Smooth muscle cell (in vitro differentiated cells): ENCODE measurements around the gene NT5C1B. TPM values are rescaled to one million over a fixed set of nuclear protein-coding genes. Genes with fewer than 3 reads are reported as not detected.

Source experiments
- DNase-seq: peaks from one replicate; lab custom pipeline; 2025; ENCODE audit not compliant: unreplicated experiment; lab: John Stamatoyannopoulos, UW
- H2AFZ ChIP-seq: fragments of 200-600 bp; sonication (generic); 2 replicates; pipeline ENCODE4 v1.6.0; 2016; ENCODE audit warnings: antibody characterized with exemption, low read depth, mild to moderate bottlenecking
- H3F3A ChIP-seq: fragments of 200-600 bp; sonication (generic); 2 replicates; pipeline ENCODE4 v1.6.0; 2017; ENCODE audit warnings: antibody characterized with exemption, low read depth
- H3K27ac ChIP-seq: fragments of 200-600 bp; sonication (generic); 2 replicates; pipeline ENCODE4 v1.5.1; 2016; ENCODE audit warnings: low read depth, mild to moderate bottlenecking
- H3K27me3 ChIP-seq: fragments of 200-600 bp; sonication (generic); 2 replicates; pipeline ENCODE4 v1.6.1; 2016; ENCODE audit warnings: low read depth, mild to moderate bottlenecking
- H3K36me3 ChIP-seq: fragments of 200-600 bp; sonication (generic); 2 replicates; pipeline ENCODE4 v1.5.1; 2016; ENCODE audit warnings: low read depth
- H3K4me1 ChIP-seq: fragments of 200-600 bp; sonication (generic); 2 replicates; pipeline ENCODE4 v1.5.1; 2016; ENCODE audit warnings: low read depth
- H3K4me2 ChIP-seq: fragments of 200-600 bp; sonication (generic); 2 replicates; pipeline ENCODE4 v1.6.0; 2016; ENCODE audit warnings: mild to moderate bottlenecking
- H3K4me3 ChIP-seq: fragments of 200-600 bp; sonication (generic); 2 replicates; pipeline ENCODE4 v1.5.1; 2016; ENCODE audit warnings: mild to moderate bottlenecking
- H3K79me2 ChIP-seq: fragments of 200-600 bp; sonication (generic); 2 replicates; pipeline ENCODE4 v1.6.0; 2016; ENCODE audit warnings: low read depth, mild to moderate bottlenecking
- H3K9ac ChIP-seq: fragments of 200-600 bp; sonication (generic); 2 replicates; pipeline ENCODE4 v1.6.0; 2016; ENCODE audit warnings: low read depth
- H3K9me3 ChIP-seq: fragments of 200-600 bp; sonication (generic); replicated peaks from 2 replicates; pipeline ENCODE4 v1.5.1; 2016; ENCODE audit warnings: low read depth
- H4K20me1 ChIP-seq: fragments of 200-600 bp; sonication (generic); 2 replicates; pipeline ENCODE4 v1.6.0; 2016; ENCODE audit warnings: low read depth
- WGBS: methylation state at CpG from one replicate; pipeline ENCODE4 v1.1.7; 2016; ENCODE audit warnings: low lambda C conversion rate; 5-methylcytosine and 5-hydroxymethylcytosine counted together
- polyA plus RNA-seq: library from polyadenylated mRNA; unstranded; fragments of >200 nt; fragmentation: Nextera tagmentation; extraction: Ambion mirVana; gene quantifications from 2 replicates; pipeline ENCODE4 v1.2.1, GENCODE V29; 2016
- total RNA-seq: library from RNA; depleted of rRNA; stranded (reverse); fragments of >200 nt; gene quantifications from 2 replicates; pipeline ENCODE4 v1.2.3, GENCODE V29; 2014
- TF ChIP-seq, protein P1 (sequence below): fragments of 200-600 bp; sonication (generic); IDR thresholded peaks from 2 replicates; pipeline ENCODE4 v1.5.1; 2017; ENCODE audit warnings: borderline replicate concordance, mild to moderate bottlenecking, antibody characterized with exemption; ENCODE audit not compliant: insufficient read depth, poor library complexity, severe bottlenecking

Gene NT5C1B
- total and polyA plus RNA-seq, 2 experiments from 2014 or later: not detected

- Histone ChIP-seq H3K9me3 (no peaks in the 10 kb centered on the region), H3K4me3 (no peak overlapping the region), H3K27me3 (no peaks in the 10 kb centered on the region), H3K4me1 (no peaks in the 10 kb centered on the region), H3F3A (no peaks in the 10 kb centered on the region), H3K79me2 (no peaks in the 10 kb centered on the region), H4K20me1 (no peaks in the 10 kb centered on the region), H3K27ac (no peak overlapping the region), H3K9ac (no peak overlapping the region), H2AFZ (no peak overlapping the region), H3K36me3 (no peaks in the 10 kb centered on the region), H3K4me2 (no peak overlapping the region)
- no peak for DNase-seq
- TF ChIP-seq, protein P1, sequence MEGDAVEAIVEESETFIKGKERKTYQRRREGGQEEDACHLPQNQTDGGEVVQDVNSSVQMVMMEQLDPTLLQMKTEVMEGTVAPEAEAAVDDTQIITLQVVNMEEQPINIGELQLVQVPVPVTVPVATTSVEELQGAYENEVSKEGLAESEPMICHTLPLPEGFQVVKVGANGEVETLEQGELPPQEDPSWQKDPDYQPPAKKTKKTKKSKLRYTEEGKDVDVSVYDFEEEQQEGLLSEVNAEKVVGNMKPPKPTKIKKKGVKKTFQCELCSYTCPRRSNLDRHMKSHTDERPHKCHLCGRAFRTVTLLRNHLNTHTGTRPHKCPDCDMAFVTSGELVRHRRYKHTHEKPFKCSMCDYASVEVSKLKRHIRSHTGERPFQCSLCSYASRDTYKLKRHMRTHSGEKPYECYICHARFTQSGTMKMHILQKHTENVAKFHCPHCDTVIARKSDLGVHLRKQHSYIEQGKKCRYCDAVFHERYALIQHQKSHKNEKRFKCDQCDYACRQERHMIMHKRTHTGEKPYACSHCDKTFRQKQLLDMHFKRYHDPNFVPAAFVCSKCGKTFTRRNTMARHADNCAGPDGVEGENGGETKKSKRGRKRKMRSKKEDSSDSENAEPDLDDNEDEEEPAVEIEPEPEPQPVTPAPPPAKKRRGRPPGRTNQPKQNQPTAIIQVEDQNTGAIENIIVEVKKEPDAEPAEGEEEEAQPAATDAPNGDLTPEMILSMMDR: no peak
- 91% methylated on average over 3 of the region's 3 CpGs for WGBS
These were observed 63.5 kb downstream of the NT5C1B start for GRCh38 chr2:18525852-18526251.

DNA sequence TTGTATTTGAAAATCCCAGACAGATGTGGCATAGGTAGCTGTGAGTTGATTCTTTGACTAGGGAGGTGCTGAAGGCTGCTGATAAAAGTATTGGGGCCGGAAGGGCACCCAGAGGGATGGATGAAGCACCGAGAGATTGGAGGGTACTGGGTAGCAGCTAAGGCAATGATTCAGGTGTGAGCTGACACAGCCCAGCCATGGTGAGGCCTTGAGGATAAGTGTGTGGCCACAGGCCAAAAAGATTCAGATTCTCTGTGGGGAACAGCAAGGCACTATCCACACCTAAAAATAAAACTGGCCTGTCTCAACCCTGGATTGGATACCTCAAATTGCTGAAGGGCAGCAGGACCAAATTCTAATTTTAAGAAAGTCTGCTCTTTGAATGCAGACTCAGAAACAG is 64.1 kb downstream of the NT5C1B start:
- WGBS: 93% methylated on average over 2 of the region's 2 CpGs
- Histone ChIP-seq H3K27me3 (no peaks in the 10 kb centered on the region), H3F3A (no peaks in the 10 kb centered on the region), H3K9ac (no peak overlapping the region), H4K20me1 (no peaks in the 10 kb centered on the region), H3K36me3 (no peaks in the 10 kb centered on the region), H3K27ac (no peak overlapping the region), H3K4me3 (no peak overlapping the region), H3K4me1 (no peaks in the 10 kb centered on the region), H3K79me2 (no peaks in the 10 kb centered on the region), H2AFZ (no peak overlapping the region), H3K4me2 (no peak overlapping the region), H3K9me3 (no peaks in the 10 kb centered on the region)
- TF ChIP-seq, protein P1: no peak
- no peak for DNase-seq

DNA sequence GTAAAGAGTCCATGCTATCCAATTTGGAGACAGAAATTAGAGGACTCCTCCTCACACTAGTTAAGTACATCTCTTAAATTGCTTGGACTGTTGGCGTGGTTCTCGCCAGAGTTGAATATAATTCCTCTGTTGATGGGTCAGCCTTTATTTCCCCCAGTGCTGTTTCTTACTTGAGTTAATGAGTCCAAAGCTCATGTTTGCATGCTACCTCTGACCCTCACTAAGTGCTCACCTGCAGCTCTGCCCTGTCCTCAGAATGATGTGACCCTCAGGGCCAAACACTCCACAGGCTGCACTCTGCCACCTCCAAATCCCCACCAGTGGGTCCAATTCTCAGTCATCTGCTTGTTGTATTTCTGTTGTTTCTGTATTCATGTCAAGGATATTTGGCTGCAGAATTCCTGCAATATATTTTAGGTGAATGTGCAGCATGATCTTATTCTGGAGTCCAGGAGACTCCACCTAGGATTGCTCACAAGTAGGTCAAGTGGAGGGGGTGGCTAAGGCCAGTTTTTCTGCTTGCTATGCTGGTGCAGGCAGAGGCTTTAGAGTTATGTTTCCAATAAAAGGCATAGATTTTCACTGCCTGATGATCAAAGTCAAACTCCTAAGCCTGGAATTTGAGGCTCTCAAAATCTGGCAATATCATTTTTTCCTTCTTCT is 66.8 kb downstream of the NT5C1B start:
- Histone ChIP-seq H3K9me3 (no peaks in the 10 kb centered on the region), H3K4me3 (no peak overlapping the region), H3K27ac (no peak overlapping the region), H3K9ac (no peak overlapping the region), H2AFZ (no peak overlapping the region), H3K36me3 (no peaks in the 10 kb centered on the region), H3K79me2 (no peaks in the 10 kb centered on the region), H3K27me3 (no peaks in the 10 kb centered on the region), H3F3A (no peaks in the 10 kb centered on the region), H3K4me1 (no peaks in the 10 kb centered on the region), H3K4me2 (no peak overlapping the region), H4K20me1 (no peaks in the 10 kb centered on the region)
- 95% methylated on average over 2 of the region's 2 CpGs for WGBS
- no peak for DNase-seq
- TF ChIP-seq, protein P1: no peak
